HL-60 (cell line): ENCODE data around the gene SNX5.

Experiments
- DNase-seq, 2 experiments: peaks; one replicate each; pipeline ENCODE4 v3.0.0-alpha.2; 2010 to 2020; ENCODE audit warnings: low read depth in 1 of 2, low spot score in 1 of 2
- H3K27ac ChIP-seq: fragments of 250-450 bp; sonication (Bioruptor Pico); replicated peaks from 2 replicates; pipeline ENCODE4 v1.5.1; 2020; ENCODE audit warnings: mild to moderate bottlenecking, moderate library complexity
- H3K27me3 ChIP-seq: fragments of 250-450 bp; sonication (Bioruptor Pico); 2 replicates; pipeline ENCODE4 v1.5.1; 2021; ENCODE audit warnings: mild to moderate bottlenecking, moderate library complexity; ENCODE audit not compliant: insufficient read depth, poor library complexity, severe bottlenecking
- H3K4me3 ChIP-seq: replicated peaks from 2 replicates; pipeline ENCODE4 v1.5.1; 2011; ENCODE audit warnings: mild to moderate bottlenecking, control low read depth, low read length; ENCODE audit not compliant: insufficient read depth
- GABPA ChIP-seq: IDR thresholded peaks from 2 replicates; pipeline ENCODE4 v1.6.1; 2012; ENCODE audit warnings: low read depth
- POLR2AphosphoS5 ChIP-seq: IDR thresholded peaks from 2 replicates; pipeline ENCODE4 v1.6.1; 2012; ENCODE audit warnings: low read depth
- SPI1 ChIP-seq: IDR thresholded peaks from 2 replicates; pipeline ENCODE4 v1.6.1; 2012; ENCODE audit warnings: low read depth, mild to moderate bottlenecking, borderline replicate concordance
- TF ChIP-seq, protein P1 (sequence below): IDR thresholded peaks from one replicate; pipeline ENCODE4 v1.5.1; 2011; ENCODE audit warnings: low read length, control low read depth, inconsistent platforms; ENCODE audit not compliant: insufficient read depth
- TF ChIP-seq, protein P2 (sequence below): IDR thresholded peaks from 2 replicates; pipeline ENCODE4 v1.6.1; 2012; ENCODE audit warnings: low read depth; ENCODE audit not compliant: insufficient replicate concordance

Gene SNX5

DNA sequence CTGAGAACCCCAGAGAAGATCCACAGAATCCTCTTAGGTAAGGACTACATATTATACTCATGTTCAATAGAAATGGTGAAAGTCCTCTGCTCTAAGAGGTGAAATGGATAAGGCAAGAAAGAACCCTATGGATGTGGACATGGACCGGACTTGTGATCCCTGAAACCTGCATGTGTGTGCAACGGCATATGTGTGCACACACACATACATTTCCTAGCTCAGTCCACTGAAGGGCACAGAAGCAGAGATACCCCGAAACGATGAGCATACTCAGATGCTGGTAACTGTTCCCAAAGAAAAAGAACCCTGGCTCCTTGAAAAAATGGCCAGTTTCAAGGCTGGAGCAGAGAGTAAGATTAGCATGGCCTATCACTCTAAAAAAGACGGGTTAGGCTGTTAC is 22.6 kb downstream of the SNX5 start:
- Histone ChIP-seq H3K27me3 (no peaks in the 10 kb centered on the region), H3K27ac (no peak overlapping the region), H3K4me3 (no peak overlapping the region)
- TF ChIP-seq, protein P1, sequence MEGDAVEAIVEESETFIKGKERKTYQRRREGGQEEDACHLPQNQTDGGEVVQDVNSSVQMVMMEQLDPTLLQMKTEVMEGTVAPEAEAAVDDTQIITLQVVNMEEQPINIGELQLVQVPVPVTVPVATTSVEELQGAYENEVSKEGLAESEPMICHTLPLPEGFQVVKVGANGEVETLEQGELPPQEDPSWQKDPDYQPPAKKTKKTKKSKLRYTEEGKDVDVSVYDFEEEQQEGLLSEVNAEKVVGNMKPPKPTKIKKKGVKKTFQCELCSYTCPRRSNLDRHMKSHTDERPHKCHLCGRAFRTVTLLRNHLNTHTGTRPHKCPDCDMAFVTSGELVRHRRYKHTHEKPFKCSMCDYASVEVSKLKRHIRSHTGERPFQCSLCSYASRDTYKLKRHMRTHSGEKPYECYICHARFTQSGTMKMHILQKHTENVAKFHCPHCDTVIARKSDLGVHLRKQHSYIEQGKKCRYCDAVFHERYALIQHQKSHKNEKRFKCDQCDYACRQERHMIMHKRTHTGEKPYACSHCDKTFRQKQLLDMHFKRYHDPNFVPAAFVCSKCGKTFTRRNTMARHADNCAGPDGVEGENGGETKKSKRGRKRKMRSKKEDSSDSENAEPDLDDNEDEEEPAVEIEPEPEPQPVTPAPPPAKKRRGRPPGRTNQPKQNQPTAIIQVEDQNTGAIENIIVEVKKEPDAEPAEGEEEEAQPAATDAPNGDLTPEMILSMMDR = no peak
- TF ChIP-seq SPI1 = no peak
- no peak for TF ChIP-seq GABPA
- TF ChIP-seq POLR2AphosphoS5 = no peak
- TF ChIP-seq, protein P2, sequence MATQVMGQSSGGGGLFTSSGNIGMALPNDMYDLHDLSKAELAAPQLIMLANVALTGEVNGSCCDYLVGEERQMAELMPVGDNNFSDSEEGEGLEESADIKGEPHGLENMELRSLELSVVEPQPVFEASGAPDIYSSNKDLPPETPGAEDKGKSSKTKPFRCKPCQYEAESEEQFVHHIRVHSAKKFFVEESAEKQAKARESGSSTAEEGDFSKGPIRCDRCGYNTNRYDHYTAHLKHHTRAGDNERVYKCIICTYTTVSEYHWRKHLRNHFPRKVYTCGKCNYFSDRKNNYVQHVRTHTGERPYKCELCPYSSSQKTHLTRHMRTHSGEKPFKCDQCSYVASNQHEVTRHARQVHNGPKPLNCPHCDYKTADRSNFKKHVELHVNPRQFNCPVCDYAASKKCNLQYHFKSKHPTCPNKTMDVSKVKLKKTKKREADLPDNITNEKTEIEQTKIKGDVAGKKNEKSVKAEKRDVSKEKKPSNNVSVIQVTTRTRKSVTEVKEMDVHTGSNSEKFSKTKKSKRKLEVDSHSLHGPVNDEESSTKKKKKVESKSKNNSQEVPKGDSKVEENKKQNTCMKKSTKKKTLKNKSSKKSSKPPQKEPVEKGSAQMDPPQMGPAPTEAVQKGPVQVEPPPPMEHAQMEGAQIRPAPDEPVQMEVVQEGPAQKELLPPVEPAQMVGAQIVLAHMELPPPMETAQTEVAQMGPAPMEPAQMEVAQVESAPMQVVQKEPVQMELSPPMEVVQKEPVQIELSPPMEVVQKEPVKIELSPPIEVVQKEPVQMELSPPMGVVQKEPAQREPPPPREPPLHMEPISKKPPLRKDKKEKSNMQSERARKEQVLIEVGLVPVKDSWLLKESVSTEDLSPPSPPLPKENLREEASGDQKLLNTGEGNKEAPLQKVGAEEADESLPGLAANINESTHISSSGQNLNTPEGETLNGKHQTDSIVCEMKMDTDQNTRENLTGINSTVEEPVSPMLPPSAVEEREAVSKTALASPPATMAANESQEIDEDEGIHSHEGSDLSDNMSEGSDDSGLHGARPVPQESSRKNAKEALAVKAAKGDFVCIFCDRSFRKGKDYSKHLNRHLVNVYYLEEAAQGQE = no peak
- DNase-seq = no peak

DNA sequence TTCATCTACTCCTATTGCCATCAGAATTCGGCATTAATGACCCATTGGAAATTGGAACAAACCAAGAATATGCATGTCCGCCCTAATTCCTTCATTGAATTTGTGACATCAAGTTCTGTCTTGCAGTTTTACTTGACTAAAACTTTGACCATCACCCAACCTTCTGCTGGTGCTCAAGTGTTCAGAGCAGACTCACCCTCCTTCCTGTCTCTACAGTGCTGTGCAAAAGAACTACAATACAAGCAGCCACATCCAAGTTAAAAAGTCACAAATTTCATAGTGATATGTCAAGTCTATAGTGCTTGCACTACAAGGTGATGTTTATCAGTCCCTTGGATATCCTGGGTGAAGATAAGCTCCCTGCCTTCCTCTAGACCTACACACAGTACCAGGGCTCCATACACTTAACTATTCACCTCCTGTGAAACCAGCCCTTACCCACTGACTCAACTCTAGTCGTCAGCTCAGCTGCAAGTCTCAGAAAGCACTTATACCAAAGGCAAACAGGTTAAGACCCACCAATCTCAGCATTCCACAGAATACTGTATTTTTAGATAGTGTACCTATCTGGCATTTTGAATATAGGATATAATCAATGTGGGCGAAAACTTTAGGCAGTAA is 23.6 kb downstream of the SNX5 start:
- H3K27ac ChIP-seq = no peak overlapping the region

DNA sequence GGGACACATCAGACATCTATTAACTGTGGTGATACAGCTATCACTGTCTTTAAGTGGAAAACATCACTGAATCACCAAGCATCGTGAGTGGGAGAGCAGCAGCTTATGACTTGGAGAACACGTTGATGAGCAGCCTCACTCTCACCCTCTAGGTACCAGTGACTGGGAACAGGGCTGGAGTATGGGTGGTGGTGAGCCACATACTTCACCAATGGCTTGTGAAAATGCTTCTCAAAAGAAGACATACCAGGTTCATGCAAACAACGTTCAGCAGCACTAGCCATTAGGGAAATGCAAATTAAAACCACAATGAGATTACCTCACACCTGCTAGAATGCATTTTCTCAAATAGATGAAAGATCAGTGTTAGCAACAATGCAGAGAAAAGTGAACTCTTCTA is 25.3 kb downstream of the SNX5 start:
- no peak for TF ChIP-seq GABPA
- TF ChIP-seq, protein P2 = no peak
- no peak for TF ChIP-seq POLR2AphosphoS5
- TF ChIP-seq, protein P1 = no peak
- TF ChIP-seq SPI1 = no peak
- no peak for DNase-seq
- no peak overlapping the region for H3K27ac ChIP-seq

More for the DNA sequence above, 23.6 kb downstream of the SNX5 start:
- TF ChIP-seq POLR2AphosphoS5 (no peak), SPI1 (no peak), GABPA (no peak)
- TF ChIP-seq, protein P1 = no peak
- TF ChIP-seq, protein P2 = no peak
- H3K27me3 ChIP-seq = no peaks in the 10 kb centered on the region
- no peak for DNase-seq
- no peak overlapping the region for H3K4me3 ChIP-seq

More for the DNA sequence above, 25.3 kb downstream of the SNX5 start:
- Histone ChIP-seq H3K27me3 (no peaks in the 10 kb centered on the region), H3K4me3 (no peak overlapping the region)
